Adrenal gland (tissue), 5 donors: ENCODE measurements around the gene PRMT7.

Source experiments
- CTCF ChIP-seq, 6 experiments: fragments of 450-650 bp in 4 of 6; fragments of 200-600 bp in 2 of 6; sonication (generic) in 1 of 6; IDR thresholded peaks; 1 replicate in 5 of 6; 2 replicates in 1 of 6; pipeline versions ENCODE4 v1.5.1 to v1.8.0; 2016 to 2021; ENCODE audit warnings: antibody characterized with exemption in 6 of 6, mild to moderate bottlenecking in 2 of 6, moderate library complexity in 1 of 6
- POLR2A ChIP-seq, 2 donors: fragments of 450-650 bp; IDR thresholded peaks; one replicate each; pipeline ENCODE4 v1.6.1; 2017; ENCODE audit warnings: antibody characterized with exemption in 2 of 2, mild to moderate bottlenecking in 2 of 2, moderate library complexity in 1 of 2
- donor health status: DM: no; HTN: no; CAD: no.

GRCh38 chr16:68300734-68301459 is 9.9 kb upstream of the PRMT7 start:
- TF ChIP-seq CTCF (IDR thresholded peaks at IDR 0.05) = no peak
- no peak for TF ChIP-seq POLR2A (IDR thresholded peaks at IDR 0.05)
